Tibial nerve (tissue), 3 donors: ENCODE data around the gene PPP1R12A.

Experiments used
- POLR2A ChIP-seq, 2 donors: fragments of 450-650 bp; IDR thresholded peaks; one replicate each; pipeline ENCODE4 v1.6.1; 2017; ENCODE audit warnings: antibody characterized with exemption in 2 of 2, mild to moderate bottlenecking in 2 of 2, moderate library complexity in 2 of 2
- TF ChIP-seq, protein P1 (sequence below), 5 experiments: fragments of 200-600 bp in 3 of 5; fragments of 450-650 bp in 2 of 5; sonication (generic) in 3 of 5; IDR thresholded peaks; one replicate each; pipeline ENCODE4 v1.5.1; 2016 to 2019; ENCODE audit warnings: antibody characterized with exemption in 5 of 5, mild to moderate bottlenecking in 3 of 5, moderate library complexity in 2 of 5

DNA sequence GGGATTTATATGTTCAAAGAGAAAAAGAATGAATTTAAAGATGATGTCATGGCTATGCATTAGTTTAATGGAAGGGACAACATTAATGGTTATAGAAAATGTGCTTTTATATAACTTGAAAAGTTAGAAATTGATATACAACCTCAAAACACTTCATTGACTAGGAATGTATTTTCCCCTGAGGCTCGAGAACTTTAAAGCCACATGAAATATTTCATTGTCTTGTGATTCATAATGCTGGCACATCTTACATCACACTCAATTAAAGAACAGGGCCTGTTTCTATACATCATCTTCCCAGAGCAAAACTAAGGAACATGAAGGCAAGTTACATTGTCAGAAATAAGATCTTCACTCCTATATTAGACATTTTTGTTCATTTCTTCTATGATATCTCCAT lies 208.9 kb downstream of the PPP1R12A start:
- TF ChIP-seq, protein P1, sequence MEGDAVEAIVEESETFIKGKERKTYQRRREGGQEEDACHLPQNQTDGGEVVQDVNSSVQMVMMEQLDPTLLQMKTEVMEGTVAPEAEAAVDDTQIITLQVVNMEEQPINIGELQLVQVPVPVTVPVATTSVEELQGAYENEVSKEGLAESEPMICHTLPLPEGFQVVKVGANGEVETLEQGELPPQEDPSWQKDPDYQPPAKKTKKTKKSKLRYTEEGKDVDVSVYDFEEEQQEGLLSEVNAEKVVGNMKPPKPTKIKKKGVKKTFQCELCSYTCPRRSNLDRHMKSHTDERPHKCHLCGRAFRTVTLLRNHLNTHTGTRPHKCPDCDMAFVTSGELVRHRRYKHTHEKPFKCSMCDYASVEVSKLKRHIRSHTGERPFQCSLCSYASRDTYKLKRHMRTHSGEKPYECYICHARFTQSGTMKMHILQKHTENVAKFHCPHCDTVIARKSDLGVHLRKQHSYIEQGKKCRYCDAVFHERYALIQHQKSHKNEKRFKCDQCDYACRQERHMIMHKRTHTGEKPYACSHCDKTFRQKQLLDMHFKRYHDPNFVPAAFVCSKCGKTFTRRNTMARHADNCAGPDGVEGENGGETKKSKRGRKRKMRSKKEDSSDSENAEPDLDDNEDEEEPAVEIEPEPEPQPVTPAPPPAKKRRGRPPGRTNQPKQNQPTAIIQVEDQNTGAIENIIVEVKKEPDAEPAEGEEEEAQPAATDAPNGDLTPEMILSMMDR (IDR thresholded peaks at IDR 0.05) = no peak
- no peak for TF ChIP-seq POLR2A (IDR thresholded peaks at IDR 0.05)
